ENCODE data around the gene TTLL12.
A peak's percentile ranks its signal among the peaks of the same experiment; 100 is the strongest.

TTLL12 gene

GRCh38 chr22:43131773-43132501 is 55.0 kb downstream of the TTLL12 start:
- H3K9me3 ChIP-seq (ENCODE audit: control insufficient read depth in 1 of 2, low read length in 2 of 2), result no peaks in the 10 kb centered on the region
- H3K27ac ChIP-seq (ENCODE audit: low read length), result no peak overlapping the region
- H3K4me3 ChIP-seq (ENCODE audit: low read depth in 1 of 2, low read length in 2 of 2), result no peak overlapping the region
- no peaks in the 10 kb centered on the region for H3K27me3 ChIP-seq (ENCODE audit: low read depth, low read length)
- H3K36me3 ChIP-seq (ENCODE audit: control insufficient read depth in 1 of 2, insufficient read depth in 2 of 2, low read length in 2 of 2), result peaks cover 9 to 42% of the 10 kb centered on the region in 2 donors
- H3K4me1 ChIP-seq (ENCODE audit: control insufficient read depth in 1 of 2, insufficient read depth in 2 of 2, low read length in 2 of 2), result no peaks in the 10 kb centered on the region

- Histone ChIP-seq H3K4me3 (ENCODE audit: low read depth in 1 of 2, low read length in 2 of 2) (no peak overlapping the region), H3K27me3 (ENCODE audit: low read depth, low read length) (no peaks in the 10 kb centered on the region), H3K36me3 (ENCODE audit: control insufficient read depth in 1 of 2, insufficient read depth in 2 of 2, low read length in 2 of 2) (peaks cover 5 to 28% of the 10 kb centered on the region in 2 donors), H3K9me3 (ENCODE audit: control insufficient read depth in 1 of 2, low read length in 2 of 2) (no peaks in the 10 kb centered on the region), H3K27ac (ENCODE audit: low read length) (no peak overlapping the region), H3K4me1 (ENCODE audit: control insufficient read depth in 1 of 2, insufficient read depth in 2 of 2, low read length in 2 of 2) (no peaks in the 10 kb centered on the region)
Measured at GRCh38 chr22:43129426-43130425, 57.2 kb downstream of the TTLL12 start.

- Histone ChIP-seq H3K9me3 (ENCODE audit: control insufficient read depth in 1 of 2, low read length in 2 of 2) (no peaks in the 10 kb centered on the region), H3K36me3 (ENCODE audit: control insufficient read depth in 1 of 2, insufficient read depth in 2 of 2, low read length in 2 of 2) (peaks cover 5 to 21% of the 10 kb centered on the region in 2 donors), H3K4me3 (ENCODE audit: low read depth in 1 of 2, low read length in 2 of 2) (no peak overlapping the region), H3K27me3 (ENCODE audit: low read depth, low read length) (no peaks in the 10 kb centered on the region), H3K4me1 (ENCODE audit: control insufficient read depth in 1 of 2, insufficient read depth in 2 of 2, low read length in 2 of 2) (no peaks in the 10 kb centered on the region), H3K27ac (ENCODE audit: low read length) (peak overlapping the region; percentile 45)
Measured at GRCh38 chr22:43128928-43129424, 58.0 kb downstream of the TTLL12 start.

GRCh38 chr22:43128116-43128515 is 58.8 kb downstream of the TTLL12 start:
- Histone ChIP-seq H3K27ac (ENCODE audit: low read length) (peak overlapping the region; percentile 45), H3K36me3 (ENCODE audit: control insufficient read depth in 1 of 2, insufficient read depth in 2 of 2, low read length in 2 of 2) (peaks cover 5 to 18% of the 10 kb centered on the region in 2 donors), H3K4me3 (ENCODE audit: low read depth in 1 of 2, low read length in 2 of 2) (no peak overlapping the region), H3K9me3 (ENCODE audit: control insufficient read depth in 1 of 2, low read length in 2 of 2) (no peaks in the 10 kb centered on the region), H3K27me3 (ENCODE audit: low read depth, low read length) (no peaks in the 10 kb centered on the region), H3K4me1 (ENCODE audit: control insufficient read depth in 1 of 2, insufficient read depth in 2 of 2, low read length in 2 of 2) (no peaks in the 10 kb centered on the region)

GRCh38 chr22:43127166-43127908 is 59.6 kb downstream of the TTLL12 start:
- Histone ChIP-seq H3K4me3 (ENCODE audit: low read depth in 1 of 2, low read length in 2 of 2) (no peak overlapping the region), H3K27me3 (ENCODE audit: low read depth, low read length) (no peaks in the 10 kb centered on the region), H3K9me3 (ENCODE audit: control insufficient read depth in 1 of 2, low read length in 2 of 2) (no peaks in the 10 kb centered on the region), H3K4me1 (ENCODE audit: control insufficient read depth in 1 of 2, insufficient read depth in 2 of 2, low read length in 2 of 2) (no peaks in the 10 kb centered on the region), H3K27ac (ENCODE audit: low read length) (no peak overlapping the region), H3K36me3 (ENCODE audit: control insufficient read depth in 1 of 2, insufficient read depth in 2 of 2, low read length in 2 of 2) (peaks cover 5 to 10% of the 10 kb centered on the region in 2 donors)

GRCh38 chr22:43126501-43127165 is 60.3 kb downstream of the TTLL12 start:
- no peak overlapping the region for H3K4me3 ChIP-seq (ENCODE audit: low read depth in 1 of 2, low read length in 2 of 2)
- no peaks in the 10 kb centered on the region for H3K9me3 ChIP-seq (ENCODE audit: control insufficient read depth in 1 of 2, low read length in 2 of 2)
- H3K27ac ChIP-seq (ENCODE audit: low read length), result no peak overlapping the region
- no peaks in the 10 kb centered on the region for H3K4me1 ChIP-seq (ENCODE audit: control insufficient read depth in 1 of 2, insufficient read depth in 2 of 2, low read length in 2 of 2)
- H3K27me3 ChIP-seq (ENCODE audit: low read depth, low read length), result no peaks in the 10 kb centered on the region
- H3K36me3 ChIP-seq (ENCODE audit: control insufficient read depth in 1 of 2, insufficient read depth in 2 of 2, low read length in 2 of 2), result peaks cover 5% of the 10 kb centered on the region in 2 donors

- Histone ChIP-seq H3K27me3 (ENCODE audit: low read depth, low read length) (no peaks in the 10 kb centered on the region), H3K27ac (ENCODE audit: low read length) (no peak overlapping the region), H3K9me3 (ENCODE audit: control insufficient read depth in 1 of 2, low read length in 2 of 2) (no peaks in the 10 kb centered on the region), H3K4me3 (ENCODE audit: low read depth in 1 of 2, low read length in 2 of 2) (no peak overlapping the region), H3K4me1 (ENCODE audit: control insufficient read depth in 1 of 2, insufficient read depth in 2 of 2, low read length in 2 of 2) (no peaks in the 10 kb centered on the region), H3K36me3 (ENCODE audit: control insufficient read depth in 1 of 2, insufficient read depth in 2 of 2, low read length in 2 of 2) (no peaks in the 10 kb centered on the region)
Measured at GRCh38 chr22:43118953-43119458, 67.9 kb downstream of the TTLL12 start.

- H3K4me3 ChIP-seq (ENCODE audit: low read depth in 1 of 2, low read length in 2 of 2), result no peak overlapping the region
- H3K36me3 ChIP-seq (ENCODE audit: control insufficient read depth in 1 of 2, insufficient read depth in 2 of 2, low read length in 2 of 2), result no peaks in the 10 kb centered on the region
- no peaks in the 10 kb centered on the region for H3K27me3 ChIP-seq (ENCODE audit: low read depth, low read length)
- H3K4me1 ChIP-seq (ENCODE audit: control insufficient read depth in 1 of 2, insufficient read depth in 2 of 2, low read length in 2 of 2), result no peaks in the 10 kb centered on the region
- H3K27ac ChIP-seq (ENCODE audit: low read length), result no peak overlapping the region
- H3K9me3 ChIP-seq (ENCODE audit: control insufficient read depth in 1 of 2, low read length in 2 of 2), result no peaks in the 10 kb centered on the region
Measured at GRCh38 chr22:43118024-43118849, 68.7 kb downstream of the TTLL12 start.

GRCh38 chr22:43116932-43117331 is 70.0 kb downstream of the TTLL12 start:
- Histone ChIP-seq H3K36me3 (ENCODE audit: control insufficient read depth in 1 of 2, insufficient read depth in 2 of 2, low read length in 2 of 2) (no peaks in the 10 kb centered on the region), H3K4me1 (ENCODE audit: control insufficient read depth in 1 of 2, insufficient read depth in 2 of 2, low read length in 2 of 2) (no peaks in the 10 kb centered on the region), H3K9me3 (ENCODE audit: control insufficient read depth in 1 of 2, low read length in 2 of 2) (no peaks in the 10 kb centered on the region), H3K27me3 (ENCODE audit: low read depth, low read length) (peaks cover 2% of the 10 kb centered on the region), H3K4me3 (ENCODE audit: low read depth in 1 of 2, low read length in 2 of 2) (no peak overlapping the region), H3K27ac (ENCODE audit: low read length) (no peak overlapping the region)

Data from muscle layer of duodenum (tissue), 2 donors.